K562 (cell line): ENCODE results near the gene EYA2. TPM values are rescaled to one million over a fixed set of nuclear protein-coding genes. Genes with fewer than 3 reads are reported as not detected.

Source experiments
- ATAC-seq: fragments of 200-7000 bp; cut with Tn5 transposase; 3 replicates; pipeline ENCODE4 v1.9.1; 2020; ENCODE audit warnings: moderate library complexity
- BruUV-seq: library from RNA; stranded (reverse); fragments of 400-500 nt; replicated peaks from 2 replicates; lab custom pipeline; 2021; lab: Mats Ljungman, UMichigan
- CTCF ChIA-PET: fragments of 300-600 bp; formaldehyde crosslinking; extraction: SDS; loops from one replicate; lab custom pipeline; 2021; ENCODE audit warnings: low intra/inter-chr PET ratio; lab: Yijun Ruan, JAX
- POLR2A ChIA-PET: fragments of 300-600, 350-650 bp; sonication (Branson Sonifier 250); formaldehyde crosslinking; extraction: SDS; loops from one replicate; lab custom pipeline; 2021; ENCODE audit warnings: antibody characterized with exemption, inconsistent platforms; lab: Yijun Ruan, JAX
- DNase-seq, 4 experiments: peaks; one replicate each; pipeline versions ENCODE4 v3.0.0 to v3.0.0-alpha.2; 2011 to 2018; ENCODE audit warnings: low spot score in 3 of 4, mixed read lengths in 3 of 4; ENCODE audit errors: extremely low read depth in 1 of 4
- FAIRE-seq: peaks from 2 replicates; lab custom pipeline; 2011; peaks lifted over from hg19 to GRCh38; lab: Jason Lieb, UNC
- H2AFZ ChIP-seq: 2 replicates; pipeline ENCODE4 v1.6.0; 2011; ENCODE audit warnings: low read depth, low read length, control low read depth, inconsistent platforms
- H3K27ac ChIP-seq: fragments of 200-600 bp; 3 replicates; pipeline ENCODE4 v1.8.0; 2011; ENCODE audit warnings: low read depth, mild to moderate bottlenecking, control low read depth, inconsistent platforms, low read length, moderate library complexity, mixed read lengths; ENCODE audit errors: extremely low read depth
- H3K27me3 ChIP-seq, 2 experiments: fragments of 300-600 bp in 1 of 2; 2 replicates in 1 of 2; 3 replicates in 1 of 2; pipeline versions ENCODE4 v1.6.0 to v1.8.0; 2011; ENCODE audit warnings: inconsistent platforms in 2 of 2, low read length in 2 of 2, mild to moderate bottlenecking in 1 of 2, mixed read lengths in 1 of 2, moderate library complexity in 1 of 2; ENCODE audit not compliant: control insufficient read depth in 2 of 2, insufficient read depth in 2 of 2
- H3K36me3 ChIP-seq: fragments of 300-600 bp; 3 replicates; pipeline ENCODE4 v1.8.0; 2011; ENCODE audit warnings: mild to moderate bottlenecking, low read length, inconsistent platforms; ENCODE audit not compliant: control insufficient read depth, insufficient read depth
- H3K4me1 ChIP-seq, 2 experiments: fragments of 200-600 bp in 1 of 2; replicated peaks in 1 of 2; 2 replicates in 1 of 2; 3 replicates in 1 of 2; pipeline versions ENCODE4 v1.5.1 to v1.8.0; 2011; ENCODE audit warnings: inconsistent platforms in 2 of 2, low read length in 2 of 2, mild to moderate bottlenecking in 1 of 2, mixed read lengths in 1 of 2, moderate library complexity in 1 of 2; ENCODE audit not compliant: control insufficient read depth in 2 of 2, insufficient read depth in 2 of 2
- H3K4me2 ChIP-seq: 2 replicates; pipeline ENCODE4 v1.6.1; 2011; ENCODE audit warnings: low read length, control low read depth, inconsistent platforms, mixed read lengths; ENCODE audit not compliant: insufficient read depth
- H3K4me3 ChIP-seq: fragments of 200-600 bp; sonication (generic), shearing (Covaris generic); 2 replicates; pipeline ENCODE4 v1.5.1; 2016; ENCODE audit warnings: control low read depth, inconsistent platforms
- H3K79me2 ChIP-seq: fragments of 200-600 bp; 3 replicates; pipeline ENCODE4 v1.8.0; 2011; ENCODE audit warnings: low read length, inconsistent platforms; ENCODE audit not compliant: control insufficient read depth, insufficient read depth
- H3K9ac ChIP-seq, 2 experiments: 2 replicates each; pipeline versions ENCODE4 v1.6.0 to v1.6.1; 2011; ENCODE audit warnings: low read depth in 2 of 2, low read length in 2 of 2, control low read depth in 1 of 2, inconsistent platforms in 1 of 2, mild to moderate bottlenecking in 1 of 2, mixed read lengths in 1 of 2; ENCODE audit not compliant: insufficient read depth in 1 of 2
- H3K9me1 ChIP-seq: one replicate; pipeline ENCODE4 v1.6.0; 2011; ENCODE audit warnings: inconsistent platforms, mild to moderate bottlenecking, low read length, moderate library complexity; ENCODE audit not compliant: control insufficient read depth, insufficient read depth
- H3K9me3 ChIP-seq: replicated peaks from 2 replicates; pipeline ENCODE4 v1.5.1; 2011; ENCODE audit warnings: low read depth, low read length, inconsistent platforms; ENCODE audit not compliant: control insufficient read depth, insufficient read depth
- H4K20me1 ChIP-seq: replicated peaks from 2 replicates; pipeline ENCODE4 v1.6.1; 2011; ENCODE audit warnings: low read length, inconsistent platforms, mixed read lengths; ENCODE audit not compliant: control insufficient read depth, insufficient read depth
- ATF1 ChIP-seq, 2 experiments: fragments of 450-650 bp in 1 of 2; IDR thresholded peaks; 2 replicates each; pipeline ENCODE4 v1.6.1; 2016; ENCODE audit warnings: missing compliant biosample characterization in 1 of 2, missing genetic modification characterization in 1 of 2
- BCOR ChIP-seq: fragments of 450-650 bp; IDR thresholded peaks from 2 replicates; pipeline ENCODE4 v1.6.1; 2016
- EP400 ChIP-seq: fragments of 450-650 bp; IDR thresholded peaks from 2 replicates; pipeline ENCODE4 v1.6.1; 2017; ENCODE audit warnings: antibody characterized with exemption, mild to moderate bottlenecking, moderate library complexity
- FOS ChIP-seq: IDR thresholded peaks from 3 replicates; pipeline ENCODE4 v1.6.1; 2011; ENCODE audit not compliant: insufficient read length; ENCODE audit errors: extremely low read depth
- FOXM1 ChIP-seq, 2 experiments: fragments of 450-650 bp in 1 of 2; sonication (generic) in 1 of 2; formaldehyde crosslinking in 1 of 2; IDR thresholded peaks; 2 replicates each; pipeline versions ENCODE4 v1.6.1 to v1.9.0; 2017 to 2022; ENCODE audit warnings: low read depth in 2 of 2, mild to moderate bottlenecking in 2 of 2, missing genetic modification reagents in 1 of 2, moderate library complexity in 1 of 2
- HMG20A ChIP-seq: fragments of 450-650 bp; formaldehyde crosslinking; conservative IDR thresholded peaks from 2 replicates; pipeline ENCODE4 v1.4.0; 2020; ENCODE audit warnings: mild to moderate bottlenecking, mixed read lengths
- HSF4 ChIP-seq: fragments of 250-450 bp; sonication (Bioruptor Pico); IDR thresholded peaks from 2 replicates; pipeline ENCODE4 v2.1.2; 2022; ENCODE audit warnings: mild to moderate bottlenecking, moderate library complexity, borderline replicate concordance
- KDM1A ChIP-seq, 2 experiments: fragments of 450-650 bp; IDR thresholded peaks; 2 replicates each; pipeline ENCODE4 v1.6.1; 2016; ENCODE audit warnings: mild to moderate bottlenecking in 2 of 2
- MYC ChIP-seq, 2 experiments: fragments of 250-450 bp in 1 of 2; sonication (Bioruptor Pico) in 1 of 2; IDR thresholded peaks; 2 replicates each; pipeline versions ENCODE4 v1.5.1 to v1.6.1; 2012 to 2021; ENCODE audit warnings: low read depth in 2 of 2, borderline replicate concordance in 1 of 2, improper control_type of control experiment in 1 of 2, low read length in 1 of 2, mild to moderate bottlenecking in 1 of 2, moderate library complexity in 1 of 2
- NFIX ChIP-seq: fragments of 250-450 bp; sonication (Bioruptor Pico); IDR thresholded peaks from 2 replicates; pipeline ENCODE4 v1.4.0; 2020; ENCODE audit warnings: low read depth, mild to moderate bottlenecking, moderate library complexity
- NFYB ChIP-seq: IDR thresholded peaks from 2 replicates; pipeline ENCODE4 v1.6.1; 2011; ENCODE audit warnings: mild to moderate bottlenecking, moderate library complexity; ENCODE audit not compliant: insufficient read length; ENCODE audit errors: extremely low read depth
- RAD21 ChIP-seq, 2 experiments: fragments of 250-450 bp in 1 of 2; fragments of 450-650 bp in 1 of 2; sonication (Bioruptor Pico) in 1 of 2; formaldehyde crosslinking in 1 of 2; IDR thresholded peaks in 1 of 2; conservative IDR thresholded peaks in 1 of 2; 2 replicates each; pipeline versions ENCODE4 v1.4.0 to v1.8.0; 2020 to 2022; ENCODE audit warnings: mild to moderate bottlenecking in 2 of 2, moderate library complexity in 1 of 2
- RBM25 ChIP-seq: fragments of 200-400 bp; formaldehyde crosslinking; IDR thresholded peaks from 2 replicates; pipeline ENCODE4 v1.6.1; 2018; ENCODE audit warnings: low read length, low read depth, moderate library complexity; ENCODE audit not compliant: severe bottlenecking
- RERE ChIP-seq: sonication (generic); formaldehyde crosslinking; IDR thresholded peaks from 2 replicates; pipeline ENCODE4 v1.8.0; 2023; ENCODE audit warnings: missing genetic modification reagents, mild to moderate bottlenecking, borderline replicate concordance
- SMC3 ChIP-seq: conservative IDR thresholded peaks from 2 replicates; pipeline ENCODE4 v1.6.1; 2011; ENCODE audit warnings: low read depth, low read length, improper control_type of control experiment; ENCODE audit not compliant: insufficient read depth
- TAF1 ChIP-seq: IDR thresholded peaks from 2 replicates; pipeline ENCODE4 v1.6.1; 2011; ENCODE audit warnings: mild to moderate bottlenecking, low read length, moderate library complexity; ENCODE audit not compliant: insufficient read depth, control insufficient read depth, severe bottlenecking; ENCODE audit errors: extremely low read depth
- ZBTB7A ChIP-seq: IDR thresholded peaks from 2 replicates; pipeline ENCODE4 v1.6.1; 2011; ENCODE audit warnings: low read depth, mild to moderate bottlenecking, low read length, moderate library complexity, borderline replicate concordance; ENCODE audit not compliant: control insufficient read depth
- WGBS: fragments of 100-300 bp; shearing (Covaris generic); methylation state at CpG from one replicate; pipeline ENCODE4 v1.1.6; 2016; ENCODE audit warnings: low coverage, mixed read lengths; ENCODE audit not compliant: insufficient coverage; ENCODE audit errors: missing lambda C conversion rate; 5-methylcytosine and 5-hydroxymethylcytosine counted together
- in situ Hi-C: fragments of 300-500 bp; cut with MboI; formaldehyde crosslinking; loops from 4 replicates; pipeline ENCODE4 v1.15.0; 2018; ENCODE audit warnings: inconsistent platforms, mixed read lengths
- intact Hi-C: fragments of 100-400 bp; cut with micrococcal nuclease; formaldehyde crosslinking; loops from 2 replicates; pipeline ENCODE4 v1.14.2; 2022
- polyA plus RNA-seq, 8 experiments: library from polyadenylated mRNA; depleted of rRNA in 4 of 8; stranded (reverse) in 5 of 8; unstranded in 3 of 8; fragments of >200 nt; fragmentation: Nextera tagmentation in 2 of 8; fragmentation: Illumina TruSeq in 1 of 8; extraction: Ambion mirVana in 2 of 8; extraction: Trizol in 1 of 8; gene quantifications; 2 replicates each; pipeline versions ENCODE4 v1.2.1 to v1.2.3, GENCODE V29; 2011 to 2014; ENCODE audit warnings: inconsistent platforms in 1 of 8, missing spikeins in 1 of 8
- total RNA-seq, 7 experiments: library from RNA; depleted of rRNA in 6 of 7; stranded (reverse); fragments of >200 nt in 6 of 7; fragmentation: Illumina TruSeq in 2 of 7; extraction: Trizol in 2 of 7; gene quantifications; 2 replicates each; pipeline versions ENCODE4 v1.2.1 to v1.2.3, GENCODE V29; 2011 to 2021; ENCODE audit warnings: low replicate concordance in 1 of 7

Gene EYA2
- total and polyA plus RNA-seq, 9 of the 15 experiments (the other 6 are each of a cell fraction or from before 2014, with no cell fraction given), result 0.03 TPM; not detected in 8

- Histone ChIP-seq H3K4me2 (no peak overlapping the region), H3K4me3 (no peak overlapping the region), H3K9me1 (no peaks in the 10 kb centered on the region), H3K9ac (no peak overlapping the region), H3K27ac (no peak overlapping the region), H3K4me1 (no peaks in the 10 kb centered on the region), H3K36me3 (no peaks in the 10 kb centered on the region), H3K27me3 (peaks cover 20 to 43% of the 10 kb centered on the region in 2 experiments; a peak in 4 of 5 replicates), H4K20me1 (no peaks in the 10 kb centered on the region), H2AFZ (no peak overlapping the region), H3K9me3 (no peaks in the 10 kb centered on the region), H3K79me2 (no peaks in the 10 kb centered on the region)
- 41% methylated on average over 2 of the region's 2 CpGs for WGBS
- ChIA-PET CTCF (no interaction called here), POLR2A (interaction anchor here (0.8 kb wide), 1 partner anchor 9 kb away, joined by 4 read pairs; no protein-coding TSS in a partner anchor)
- in situ Hi-C loops, result no loop called here
- no TSS peak for BruUV-seq
- intact Hi-C loops, result no loop called here
- FAIRE-seq, result no peak
- no peak for DNase-seq
- ATAC-seq, result no peak
- TF ChIP-seq RERE (CRISPR knock-in tag) (no peak), NFYB (no peak), ATF1 (CRISPR knock-in tag; IDR thresholded peaks at IDR 0.05) (no peak), ATF1 (tag; IDR thresholded peaks at IDR 0.05) (no peak), SMC3 (no peak), TAF1 (no peak), MYC (IDR thresholded peaks at IDR 0.05; ENCODE audit: low read depth, low read length) (no peak), MYC (CRISPR knock-in tag; IDR thresholded peaks at IDR 0.05; ENCODE audit: borderline replicate concordance, low read depth) (no peak), RAD21 (CRISPR knock-in tag; conservative IDR thresholded peaks at IDR 0.05 in 1 of 2, IDR thresholded peaks at IDR 0.05 in 1 of 2) (no peak), FOS (no peak), HSF4 (CRISPR knock-in tag) (no peak), EP400 (no peak), NFIX (CRISPR knock-in tag) (no peak), BCOR (peak; percentile 76; the same call in 1 of the 2 replicates), HMG20A (no peak), FOXM1 (IDR thresholded peaks at IDR 0.05; ENCODE audit: low read depth) (no peak), FOXM1 (CRISPR knock-in tag; IDR thresholded peaks at IDR 0.05; ENCODE audit: low read depth) (no peak), KDM1A (IDR thresholded peaks at IDR 0.05) (peak in 1 of 2 experiments; percentile 45; a peak in 2 of 4 replicates), RBM25 (peak; percentile 73), ZBTB7A (no peak)
These were observed 253.4 kb downstream of the EYA2 start for GRCh38 chr20:47148059-47148458.
